Stomach (tissue), 9 donors: ENCODE data around the gene BCAS3. TPM values are rescaled to one million over a fixed set of nuclear protein-coding genes. Genes with fewer than 3 reads are reported as not detected.

Experiments
- DNase-seq, 2 donors: peaks; one replicate each; pipeline versions ENCODE4 v3.0.0 to v3.0.0-alpha.2; 2013 to 2019
- H3K27ac ChIP-seq, 5 donors: fragments of 200-600 bp in 4 of 5; sonication (generic) in 4 of 5; one replicate each; pipeline ENCODE4 v1.5.1; 2013 to 2019; ENCODE audit warnings: mild to moderate bottlenecking in 1 of 5, moderate library complexity in 1 of 5
- H3K27me3 ChIP-seq, 3 donors: fragments of 200-600 bp; sonication (generic); one replicate each; pipeline ENCODE4 v1.5.1; 2017 to 2019; ENCODE audit warnings: mixed run types in 1 of 3
- H3K36me3 ChIP-seq, 4 donors: fragments of 200-600 bp; sonication (generic); 1 replicate in 3 of 4; 2 replicates in 1 of 4; pipeline ENCODE4 v1.5.1; 2016 to 2019
- H3K4me1 ChIP-seq, 4 donors: fragments of 200-600 bp; sonication (generic); one replicate each; pipeline ENCODE4 v1.5.1; 2016 to 2019
- H3K4me3 ChIP-seq, 4 donors: fragments of 200-600 bp; sonication (generic) in 3 of 4; one replicate each; pipeline ENCODE4 v1.5.1; 2016 to 2019; ENCODE audit warnings: mild to moderate bottlenecking in 1 of 4
- H3K9me3 ChIP-seq, 4 donors: fragments of 200-600 bp; sonication (generic); one replicate each; pipeline ENCODE4 v1.5.1; 2016 to 2019
- EP300 ChIP-seq: sonication (generic); formaldehyde crosslinking; IDR thresholded peaks from one replicate; pipeline ENCODE4 v1.6.1; 2017; ENCODE audit warnings: antibody characterized with exemption
- POLR2A ChIP-seq, 4 donors: fragments of 450-650 bp; IDR thresholded peaks; one replicate each; pipeline ENCODE4 v1.6.1; 2016; ENCODE audit warnings: antibody characterized with exemption in 4 of 4, control low read depth in 2 of 4, mild to moderate bottlenecking in 1 of 4, moderate library complexity in 1 of 4
- POLR2AphosphoS5 ChIP-seq, 3 donors: sonication (generic); formaldehyde crosslinking; IDR thresholded peaks; one replicate each; pipeline ENCODE4 v1.6.1; 2016; ENCODE audit warnings: antibody characterized with exemption in 3 of 3
- WGBS, 5 donors: extraction: QIAGEN DNeasy Blood & Tissue Kit in 3 of 5; methylation state at CpG; one replicate each; pipeline versions ENCODE4 v1.1.5 to v1.1.7; 2013 to 2018; 5-methylcytosine and 5-hydroxymethylcytosine counted together
- intact Hi-C: fragments of 100-400 bp; cut with DNase I; formaldehyde crosslinking; loops from one replicate; pipeline ENCODE4 v1.15.1; 2023; ENCODE audit warnings: low total_unique reads
- polyA plus RNA-seq, 3 donors: library from polyadenylated mRNA; stranded (reverse); fragments of 200-250 nt; gene quantifications; one replicate each; pipeline ENCODE4 v1.2.3, GENCODE V29; 2013
- total RNA-seq, 5 donors: library from RNA; depleted of rRNA; stranded (reverse); fragments of >200 nt; gene quantifications; one replicate each; pipeline versions ENCODE4 v1.1.0 to v1.2.3, GENCODE V29; 2014 to 2016
- TF ChIP-seq, protein P1 (sequence below), 7 experiments: fragments of 450-650 bp in 4 of 7; fragments of 200-600 bp in 3 of 7; sonication (generic) in 3 of 7; IDR thresholded peaks; one replicate each; pipeline ENCODE4 v1.5.1; 2016 to 2019; ENCODE audit warnings: antibody characterized with exemption in 7 of 7, control low read depth in 2 of 7, mild to moderate bottlenecking in 1 of 7
- donor health status: healthy with polysubstance abuse.
- donor health status: Bipolar disorder and iron deficiency.
- donor health status: healthy.

The BCAS3 gene
- total and polyA plus RNA-seq, 8 donors = 4.9 to 150 (median 25.3) TPM

GRCh38 chr17:60832151-60832585, 154.5 kb downstream of the BCAS3 start:
- intact Hi-C loops = no loop called here
- no peak overlapping the region for H3K27ac ChIP-seq
- peaks cover 0 to 8% (median 3%) of the 10 kb centered on the region in 4 donors for H3K4me1 ChIP-seq
- no peaks in the 10 kb centered on the region for H3K27me3 ChIP-seq
- DNase-seq = peak in 1 of 2 donors; percentile 37
- TF ChIP-seq POLR2AphosphoS5 (IDR thresholded peaks at IDR 0.05) = no peak
- no peak for TF ChIP-seq EP300
- no peak for TF ChIP-seq POLR2A (IDR thresholded peaks at IDR 0.05)
- TF ChIP-seq, protein P1, sequence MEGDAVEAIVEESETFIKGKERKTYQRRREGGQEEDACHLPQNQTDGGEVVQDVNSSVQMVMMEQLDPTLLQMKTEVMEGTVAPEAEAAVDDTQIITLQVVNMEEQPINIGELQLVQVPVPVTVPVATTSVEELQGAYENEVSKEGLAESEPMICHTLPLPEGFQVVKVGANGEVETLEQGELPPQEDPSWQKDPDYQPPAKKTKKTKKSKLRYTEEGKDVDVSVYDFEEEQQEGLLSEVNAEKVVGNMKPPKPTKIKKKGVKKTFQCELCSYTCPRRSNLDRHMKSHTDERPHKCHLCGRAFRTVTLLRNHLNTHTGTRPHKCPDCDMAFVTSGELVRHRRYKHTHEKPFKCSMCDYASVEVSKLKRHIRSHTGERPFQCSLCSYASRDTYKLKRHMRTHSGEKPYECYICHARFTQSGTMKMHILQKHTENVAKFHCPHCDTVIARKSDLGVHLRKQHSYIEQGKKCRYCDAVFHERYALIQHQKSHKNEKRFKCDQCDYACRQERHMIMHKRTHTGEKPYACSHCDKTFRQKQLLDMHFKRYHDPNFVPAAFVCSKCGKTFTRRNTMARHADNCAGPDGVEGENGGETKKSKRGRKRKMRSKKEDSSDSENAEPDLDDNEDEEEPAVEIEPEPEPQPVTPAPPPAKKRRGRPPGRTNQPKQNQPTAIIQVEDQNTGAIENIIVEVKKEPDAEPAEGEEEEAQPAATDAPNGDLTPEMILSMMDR (IDR thresholded peaks at IDR 0.05) = no peak
- H3K36me3 ChIP-seq = no peaks in the 10 kb centered on the region
- H3K4me3 ChIP-seq = no peak overlapping the region
- H3K9me3 ChIP-seq = no peaks in the 10 kb centered on the region
- 26 to 43% (median 39%) methylated on average over 2 of the region's 2 CpGs for WGBS, 5 donors

GRCh38 chr17:60832631-60833030, 155.0 kb downstream of the BCAS3 start:
- no peak for DNase-seq
- Histone ChIP-seq H3K36me3 (no peaks in the 10 kb centered on the region), H3K4me3 (no peak overlapping the region), H3K27me3 (no peaks in the 10 kb centered on the region), H3K27ac (no peak overlapping the region), H3K9me3 (no peaks in the 10 kb centered on the region), H3K4me1 (peaks cover 0 to 8% (median 3%) of the 10 kb centered on the region in 4 donors)
- no peak for TF ChIP-seq POLR2A (IDR thresholded peaks at IDR 0.05)
- TF ChIP-seq EP300 = no peak
- TF ChIP-seq POLR2AphosphoS5 (IDR thresholded peaks at IDR 0.05) = no peak
- TF ChIP-seq, protein P1 (IDR thresholded peaks at IDR 0.05) = no peak
- intact Hi-C loops = no loop called here

DNA sequence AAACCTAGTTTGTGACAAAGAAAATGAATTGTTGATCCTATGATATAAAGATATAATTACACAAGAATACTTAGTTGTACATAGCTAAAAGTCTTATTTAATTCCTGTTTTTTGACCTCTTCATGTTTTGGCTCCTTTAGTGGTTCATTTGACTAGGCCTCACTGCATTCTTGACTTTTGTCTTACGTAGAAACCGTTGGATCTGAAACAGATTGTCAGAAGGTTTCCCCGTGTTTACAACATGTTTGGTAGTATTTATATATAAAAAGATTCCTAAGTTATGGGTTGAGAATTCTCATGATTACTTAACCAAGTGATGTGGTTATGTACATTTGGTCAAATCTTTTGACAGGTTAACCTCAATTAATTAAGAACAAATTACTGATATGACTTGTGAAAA, 162.8 kb downstream of the BCAS3 start:
- Histone ChIP-seq H3K27me3 (no peaks in the 10 kb centered on the region), H3K4me3 (no peak overlapping the region), H3K9me3 (no peaks in the 10 kb centered on the region), H3K4me1 (no peaks in the 10 kb centered on the region), H3K36me3 (no peaks in the 10 kb centered on the region), H3K27ac (no peak overlapping the region)
- WGBS, 5 donors = 63 to 82% (median 79%) methylated on average over 3 of the region's 3 CpGs
- DNase-seq = no peak
- intact Hi-C loops = no loop called here
- TF ChIP-seq, protein P1 (IDR thresholded peaks at IDR 0.05) = no peak
- TF ChIP-seq EP300 (no peak), POLR2A (IDR thresholded peaks at IDR 0.05) (no peak), POLR2AphosphoS5 (IDR thresholded peaks at IDR 0.05) (no peak)

DNA sequence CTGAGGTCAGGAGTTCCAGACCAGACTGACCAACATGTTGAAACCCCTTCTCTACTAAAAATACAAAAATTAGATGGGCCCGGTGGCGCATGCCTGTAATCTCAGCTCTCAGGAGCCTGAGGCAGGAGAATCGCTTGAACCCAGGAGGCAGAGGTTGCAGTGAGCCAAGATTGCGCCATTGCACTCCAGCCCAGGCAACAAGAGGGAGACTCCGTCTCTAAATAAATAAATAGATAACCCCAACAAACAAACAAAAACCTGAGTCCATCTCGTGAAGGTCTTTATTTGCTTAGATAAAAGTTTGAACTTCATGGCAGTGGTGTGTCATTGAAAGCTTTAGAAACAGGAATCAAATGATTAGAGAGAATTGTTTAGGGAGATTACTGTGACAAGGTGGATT, 167.4 kb downstream of the BCAS3 start:
- no peaks in the 10 kb centered on the region for H3K9me3 ChIP-seq
- TF ChIP-seq POLR2AphosphoS5 (IDR thresholded peaks at IDR 0.05) = no peak
- TF ChIP-seq, protein P1 (IDR thresholded peaks at IDR 0.05) = no peak
- TF ChIP-seq EP300 = no peak
- TF ChIP-seq POLR2A (IDR thresholded peaks at IDR 0.05) = no peak
- 75 to 79% (median 78%) methylated on average over 6 of the region's 6 CpGs for WGBS, 5 donors
- DNase-seq = no peak
- no peak overlapping the region for H3K27ac ChIP-seq
- intact Hi-C loops = no loop called here
- no peak overlapping the region for H3K4me3 ChIP-seq
- H3K36me3 ChIP-seq = no peaks in the 10 kb centered on the region
- no peaks in the 10 kb centered on the region for H3K4me1 ChIP-seq
- H3K27me3 ChIP-seq = no peaks in the 10 kb centered on the region
